HG03045 (cell line): Measurements from ENCODE around the gene GEN1.

ENCODE experiments used
- ATAC-seq: cut with Tn5 transposase; IDR thresholded peaks from one replicate; pipeline ENCODE4 v1.9.1; 2021; ENCODE audit warnings: mild to moderate bottlenecking, moderate library complexity; ENCODE audit not compliant: unreplicated experiment

GEN1 gene

GRCh38 chr2:17753803-17754663, at the start of gene GEN1, which contains the start of gene SMC6:
GEN1 (plus strand) TSS chr2:17754138; CDS start chr2:17759944, 5,806 bp downstream.
SMC6 (minus strand) TSS chr2:17753810; CDS start chr2:17745946, 7,864 bp downstream.
- ATAC-seq: peak; percentile 70

GRCh38 chr2:17706845-17707244, 47.1 kb upstream of the GEN1 start:
- no peak for ATAC-seq

GRCh38 chr2:17708501-17708900, 45.4 kb upstream of the GEN1 start:
- ATAC-seq: no peak

GRCh38 chr2:17709897-17710296, 44.0 kb upstream of the GEN1 start:
- no peak for ATAC-seq

- no peak for ATAC-seq
Observed at GRCh38 chr2:17710547-17711248, 43.2 kb upstream of the GEN1 start.

- no peak for ATAC-seq
Observed at GRCh38 chr2:17713291-17713690, 40.6 kb upstream of the GEN1 start.

- ATAC-seq: no peak
Observed at GRCh38 chr2:17717666-17718065, 36.3 kb upstream of the GEN1 start.

GRCh38 chr2:17718689-17719088, 35.2 kb upstream of the GEN1 start:
- ATAC-seq: no peak

- no peak for ATAC-seq
Observed at GRCh38 chr2:17719562-17720371, 34.2 kb upstream of the GEN1 start.

- no peak for ATAC-seq
Observed at GRCh38 chr2:17728210-17728609, 25.7 kb upstream of the GEN1 start.

- no peak for ATAC-seq
Observed at GRCh38 chr2:17729880-17730279, 24.1 kb upstream of the GEN1 start.

- ATAC-seq: no peak
Observed at GRCh38 chr2:17733599-17733998, 20.3 kb upstream of the GEN1 start.

- ATAC-seq: no peak
Observed at GRCh38 chr2:17735864-17736263, 18.1 kb upstream of the GEN1 start.

GRCh38 chr2:17736989-17737388, 16.9 kb upstream of the GEN1 start:
- ATAC-seq: no peak

GRCh38 chr2:17740203-17740602, 13.7 kb upstream of the GEN1 start:
- ATAC-seq: no peak

- no peak for ATAC-seq
Observed at GRCh38 chr2:17747684-17748452, 6.1 kb upstream of the GEN1 start.

GRCh38 chr2:17748745-17749144, 5.2 kb upstream of the GEN1 start:
- ATAC-seq: no peak

GRCh38 chr2:17749753-17750438, 4.0 kb upstream of the GEN1 start:
- no peak for ATAC-seq

GRCh38 chr2:17752246-17752645, 1.7 kb upstream of the GEN1 start:
- no peak for ATAC-seq
